T-helper 17 cell (primary cell): Measurements from ENCODE around the gene DIP2C. TPM values are rescaled to one million over a fixed set of nuclear protein-coding genes. Genes with fewer than 3 reads are reported as not detected.
"Not testable (repeated sequence)": the region's sequence is repeated elsewhere in the genome, so short reads cannot be mapped to it uniquely, and the experiment has no call there.

ENCODE experiments used
- ATAC-seq: fragments of 150-1000 bp; cut with Tn5 transposase; 2 replicates; pipeline ENCODE4 v1.10.0; 2021; ENCODE audit warnings: mild to moderate bottlenecking, moderate library complexity
- DNase-seq, 3 donors: peaks; one replicate each; pipeline versions ENCODE4 v3.0.0 to v3.0.0-alpha.2; 2020 to 2021
- H3K9me3 ChIP-seq: one replicate; pipeline ENCODE4 v1.7.0; 2013; ENCODE audit warnings: low read length, mild to moderate bottlenecking; ENCODE audit not compliant: control insufficient read depth, poor library complexity, severe bottlenecking
- H3K27ac Mint-ChIP-seq: one replicate; pipeline ENCODE4 v1.8.0; 2022; ENCODE audit warnings: mild to moderate bottlenecking, moderate library complexity, mixed read lengths
- H3K27me3 Mint-ChIP-seq: one replicate; pipeline ENCODE4 v1.8.0; 2022; ENCODE audit warnings: mixed read lengths
- H3K36me3 Mint-ChIP-seq: one replicate; pipeline ENCODE4 v1.8.0; 2022; ENCODE audit warnings: low read depth, mixed read lengths
- H3K4me1 Mint-ChIP-seq: one replicate; pipeline ENCODE4 v1.8.0; 2022; ENCODE audit warnings: mild to moderate bottlenecking, mixed read lengths
- H3K4me3 Mint-ChIP-seq: one replicate; pipeline ENCODE4 v1.8.0; 2022; ENCODE audit warnings: mild to moderate bottlenecking, moderate library complexity, mixed read lengths
- total RNA-seq, 4 donors: library from RNA in 2 of 4; stranded (reverse) in 2 of 4; gene quantifications; one replicate each; pipeline ENCODE4 v1.2.3 and lab custom pipeline; 2022 to 2026

Gene DIP2C
- total RNA-seq, 2 donors from 2014 or later = 4.1 to 6.0 TPM

- no peaks in the 10 kb centered on the region for H3K27me3 Mint-ChIP-seq
- no peaks in the 10 kb centered on the region for H3K9me3 ChIP-seq
- no peak for DNase-seq
- H3K27ac Mint-ChIP-seq = peak overlapping the region; percentile 9
- peaks cover 8% of the 10 kb centered on the region for H3K36me3 Mint-ChIP-seq
- no peak for ATAC-seq
- H3K4me1 Mint-ChIP-seq = peaks cover 9% of the 10 kb centered on the region
- H3K4me3 Mint-ChIP-seq = no peak overlapping the region
Measured at GRCh38 chr10:279232-279631, 410.2 kb downstream of the DIP2C start.

DNA sequence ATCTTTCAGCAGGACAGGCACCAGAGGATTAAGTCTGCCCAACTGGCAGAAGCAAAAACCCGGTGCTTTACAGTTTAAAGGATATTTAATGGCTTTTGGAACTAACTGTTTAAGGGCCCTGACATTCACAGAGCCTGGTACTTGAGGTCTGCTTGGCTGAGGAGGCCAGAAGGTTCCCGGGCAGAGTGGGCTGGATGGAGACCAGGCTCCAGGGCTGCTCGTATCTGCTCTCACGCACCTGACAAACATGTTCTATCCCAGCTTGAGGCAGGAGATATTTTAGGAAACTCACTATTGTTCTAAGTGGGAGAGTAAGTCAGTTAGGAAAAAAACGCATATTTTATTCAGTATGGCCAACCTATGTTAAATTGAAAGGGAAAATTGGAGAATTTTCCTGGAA, 410.8 kb downstream of the DIP2C start:
- H3K27me3 Mint-ChIP-seq = no peaks in the 10 kb centered on the region
- no peak for DNase-seq
- no peaks in the 10 kb centered on the region for H3K9me3 ChIP-seq
- peaks cover 4% of the 10 kb centered on the region for H3K4me1 Mint-ChIP-seq
- no peak for ATAC-seq
- H3K4me3 Mint-ChIP-seq = no peak overlapping the region
- H3K27ac Mint-ChIP-seq = no peak overlapping the region
- H3K36me3 Mint-ChIP-seq = peaks cover 8% of the 10 kb centered on the region

GRCh38 chr10:277963-278362, 411.5 kb downstream of the DIP2C start:
- H3K9me3 ChIP-seq = no peaks in the 10 kb centered on the region
- ATAC-seq = no peak
- H3K27ac Mint-ChIP-seq = no peak overlapping the region
- H3K36me3 Mint-ChIP-seq = peaks cover 7% of the 10 kb centered on the region
- DNase-seq = no peak
- peaks cover 2% of the 10 kb centered on the region for H3K4me1 Mint-ChIP-seq
- no peaks in the 10 kb centered on the region for H3K27me3 Mint-ChIP-seq
- H3K4me3 Mint-ChIP-seq = no peak overlapping the region

DNA sequence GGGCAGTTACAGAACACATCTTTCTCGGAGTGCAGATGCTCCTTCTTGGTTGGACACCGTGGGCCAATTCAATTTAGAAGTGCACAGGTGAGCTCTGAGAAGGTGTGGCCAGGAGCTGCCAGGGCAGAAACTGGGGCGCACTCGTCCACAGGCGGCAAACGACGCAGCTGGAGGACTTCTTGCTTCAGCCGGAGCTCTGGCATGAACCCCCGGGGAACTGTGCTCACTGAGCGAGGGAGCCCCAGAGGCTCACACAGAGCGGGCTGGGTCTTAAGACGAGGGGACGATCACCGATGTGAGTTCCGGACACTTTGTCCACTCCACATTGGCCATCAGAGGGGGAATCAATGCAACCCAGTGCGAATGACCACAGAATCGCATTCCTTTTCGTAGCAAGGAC, 413.8 kb downstream of the DIP2C start:
- H3K9me3 ChIP-seq = no peaks in the 10 kb centered on the region
- no peak overlapping the region for H3K4me3 Mint-ChIP-seq
- no peak overlapping the region for H3K27ac Mint-ChIP-seq
- peaks cover 4% of the 10 kb centered on the region for H3K36me3 Mint-ChIP-seq
- ATAC-seq (no peak), DNase-seq (no peak)
- H3K27me3 Mint-ChIP-seq = no peaks in the 10 kb centered on the region
- peaks cover 2% of the 10 kb centered on the region for H3K4me1 Mint-ChIP-seq

DNA sequence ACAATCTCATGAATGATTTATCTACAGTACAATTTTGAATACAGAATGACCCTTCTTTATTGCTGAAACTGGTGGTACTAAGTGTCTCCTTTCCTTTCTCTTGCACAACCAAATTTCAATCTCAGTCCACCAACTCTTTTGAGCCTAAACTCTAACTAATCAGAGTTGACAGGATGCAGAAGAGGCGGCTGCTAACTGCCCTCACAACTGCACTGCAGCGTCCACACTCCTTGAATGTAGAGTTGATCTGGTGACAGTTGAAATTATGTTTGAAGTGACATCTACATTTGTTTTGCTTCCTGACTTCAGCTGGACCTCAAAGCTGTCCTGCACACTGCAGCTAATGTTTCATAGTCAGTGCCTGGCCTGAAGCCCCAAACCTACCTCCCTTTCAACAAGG, 414.6 kb downstream of the DIP2C start:
- H3K4me3 Mint-ChIP-seq = no peak overlapping the region
- ATAC-seq = no peak
- no peaks in the 10 kb centered on the region for H3K9me3 ChIP-seq
- H3K36me3 Mint-ChIP-seq = peaks cover 4% of the 10 kb centered on the region
- H3K4me1 Mint-ChIP-seq = peaks cover 2% of the 10 kb centered on the region
- no peak overlapping the region for H3K27ac Mint-ChIP-seq
- no peaks in the 10 kb centered on the region for H3K27me3 Mint-ChIP-seq
- DNase-seq = no peak

DNA sequence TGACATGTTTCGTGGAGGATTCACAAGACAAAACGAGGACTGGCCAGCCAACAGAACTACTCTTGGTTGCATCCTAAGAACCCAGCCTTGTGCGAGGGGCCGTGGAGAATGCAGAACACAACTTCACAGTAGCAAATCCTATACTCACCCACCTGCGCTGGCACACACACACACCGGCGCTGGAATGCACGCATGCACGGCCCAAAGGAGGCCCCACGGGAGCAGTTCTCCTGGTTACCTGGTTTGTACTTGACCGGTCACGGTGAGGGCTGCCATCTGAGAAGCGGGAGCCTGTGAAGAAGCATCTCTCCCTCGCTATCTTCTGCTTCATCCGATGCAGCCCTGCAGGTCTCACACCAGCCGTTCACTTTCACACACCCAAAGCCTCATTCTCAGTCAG, 416.4 kb downstream of the DIP2C start:
- H3K36me3 Mint-ChIP-seq = peaks cover 4% of the 10 kb centered on the region
- ATAC-seq = no peak

DNA sequence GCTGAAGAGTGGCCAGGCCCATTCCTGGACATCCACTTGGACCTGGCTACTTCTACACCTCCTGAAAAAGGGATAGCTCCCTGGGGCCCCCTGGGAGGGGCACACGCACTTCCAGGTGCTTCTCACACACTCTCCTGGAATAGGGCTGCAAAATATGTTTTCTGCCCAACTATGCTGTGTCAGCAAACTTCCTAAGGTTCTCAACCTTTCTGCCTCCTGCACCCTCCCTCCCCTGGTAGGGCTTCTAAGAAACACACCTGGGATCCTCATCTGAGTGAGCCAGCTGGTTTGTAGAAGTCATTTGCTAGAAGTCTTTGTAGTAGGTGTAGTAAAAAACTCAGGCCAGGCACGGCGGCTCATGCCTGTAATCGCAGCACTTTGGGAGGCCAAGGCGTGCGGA, 417.7 kb downstream of the DIP2C start:
- Mint-ChIP-seq H3K4me1 (peaks cover 5% of the 10 kb centered on the region), H3K27me3 (peaks cover 4% of the 10 kb centered on the region), H3K4me3 (no peak overlapping the region), H3K27ac (no peak overlapping the region), H3K36me3 (no peaks in the 10 kb centered on the region)
- no peak for ATAC-seq
- DNase-seq = no peak
- H3K9me3 ChIP-seq = no peaks in the 10 kb centered on the region

More for the DNA sequence above, 416.4 kb downstream of the DIP2C start:
- Mint-ChIP-seq H3K4me3 (no peak overlapping the region), H3K4me1 (peaks cover 2% of the 10 kb centered on the region), H3K27ac (no peak overlapping the region), H3K27me3 (peaks cover under 1% of the 10 kb centered on the region)
- H3K9me3 ChIP-seq = no peaks in the 10 kb centered on the region
- DNase-seq = no peak

DNA sequence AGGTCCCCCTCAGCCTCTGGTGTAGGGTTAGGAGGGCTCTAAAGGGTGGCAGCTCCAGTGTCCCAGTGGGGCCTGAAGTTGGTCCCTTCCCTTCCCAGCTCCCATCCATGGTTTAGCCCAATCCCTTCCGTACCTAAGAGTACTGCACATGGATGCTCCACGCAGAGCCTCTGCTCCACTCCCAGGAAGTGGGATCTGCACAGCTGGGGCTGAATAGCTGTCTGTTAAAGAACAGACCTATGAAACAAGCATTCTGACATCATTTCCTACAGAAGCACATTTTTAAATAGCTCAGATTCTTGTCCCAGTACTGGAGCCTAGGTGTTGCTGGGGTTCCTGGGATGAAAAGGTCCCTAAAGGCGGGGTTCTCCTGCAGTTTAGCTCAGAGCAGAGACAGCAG, 418.3 kb downstream of the DIP2C start:
- H3K27ac Mint-ChIP-seq = no peak overlapping the region
- peaks cover 5% of the 10 kb centered on the region for H3K4me1 Mint-ChIP-seq
- no peak overlapping the region for H3K4me3 Mint-ChIP-seq

DNA sequence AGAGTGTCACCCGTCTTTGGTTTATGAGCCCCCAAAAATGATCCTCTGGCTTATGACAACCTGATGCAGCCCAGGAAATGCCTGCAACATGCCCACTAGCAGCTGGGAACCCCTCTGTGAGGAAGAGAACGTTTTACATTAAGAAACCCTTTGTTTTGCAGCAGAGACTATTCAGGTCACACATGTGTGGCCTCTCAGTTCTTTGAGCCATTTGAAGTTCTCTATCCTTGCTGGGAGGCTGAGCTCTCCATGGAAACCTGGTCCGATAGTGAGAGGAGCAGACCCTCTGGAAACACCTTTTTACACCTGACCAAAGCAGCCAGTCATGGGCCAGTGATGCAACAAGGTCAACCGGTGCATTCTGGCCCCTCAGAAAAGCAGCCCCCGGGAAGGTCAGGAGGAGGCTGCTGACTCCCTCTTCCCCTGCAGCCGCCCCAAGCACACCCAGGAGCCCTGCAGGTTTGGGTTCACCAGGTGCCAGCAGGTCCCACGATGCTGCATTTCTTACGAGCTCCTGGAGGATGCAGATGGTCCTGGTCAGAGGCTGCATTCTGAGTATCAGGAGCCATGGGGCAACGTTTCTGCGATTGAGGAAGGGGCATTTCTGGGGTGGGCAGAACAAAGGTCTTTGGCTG, 419.9 kb downstream of the DIP2C start:
- Mint-ChIP-seq H3K4me1 (peaks cover 5% of the 10 kb centered on the region), H3K27me3 (peaks cover 4% of the 10 kb centered on the region), H3K27ac (no peak overlapping the region), H3K36me3 (no peaks in the 10 kb centered on the region), H3K4me3 (no peak overlapping the region)
- no peaks in the 10 kb centered on the region for H3K9me3 ChIP-seq
- ATAC-seq (no peak), DNase-seq (no peak)

More for the DNA sequence above, 418.3 kb downstream of the DIP2C start:
- no peaks in the 10 kb centered on the region for H3K9me3 ChIP-seq
- ATAC-seq (no peak), DNase-seq (no peak)
- no peaks in the 10 kb centered on the region for H3K36me3 Mint-ChIP-seq
- peaks cover 4% of the 10 kb centered on the region for H3K27me3 Mint-ChIP-seq

DNA sequence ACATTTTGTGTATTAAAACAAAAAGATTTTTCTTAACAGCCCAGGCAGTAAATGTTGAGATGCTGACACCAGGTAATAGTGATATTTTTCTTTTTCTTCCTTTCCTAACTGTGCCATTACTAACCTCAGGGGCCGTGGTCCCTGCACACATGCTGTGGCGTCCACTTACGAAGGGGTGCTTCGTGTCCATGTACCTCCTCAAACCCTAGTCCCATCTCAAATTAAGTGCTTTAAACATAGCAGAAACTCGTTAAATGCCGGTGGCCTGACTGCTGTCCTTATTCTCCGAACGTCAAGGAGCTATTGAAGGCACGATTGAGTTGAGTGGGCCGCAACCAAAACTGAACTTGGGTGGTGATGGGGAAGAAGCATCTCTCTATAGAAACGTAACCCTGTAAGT, 421.8 kb downstream of the DIP2C start:
- Mint-ChIP-seq H3K4me1 (peaks cover 5% of the 10 kb centered on the region), H3K27me3 (peaks cover 4% of the 10 kb centered on the region), H3K27ac (no peak overlapping the region), H3K4me3 (no peak overlapping the region), H3K36me3 (no peaks in the 10 kb centered on the region)
- H3K9me3 ChIP-seq = no peaks in the 10 kb centered on the region
- no peak for ATAC-seq
- no peak for DNase-seq

- Mint-ChIP-seq H3K27ac (no peak overlapping the region), H3K4me1 (peaks cover 5% of the 10 kb centered on the region), H3K27me3 (peaks cover 4% of the 10 kb centered on the region), H3K36me3 (no peaks in the 10 kb centered on the region), H3K4me3 (no peak overlapping the region)
- ATAC-seq (no peak), DNase-seq (no peak)
- no peaks in the 10 kb centered on the region for H3K9me3 ChIP-seq
Measured at GRCh38 chr10:266974-267425, 422.5 kb downstream of the DIP2C start.

- H3K36me3 Mint-ChIP-seq, H3K9me3 ChIP-seq, H3K27me3 Mint-ChIP-seq, ATAC-seq, H3K27ac Mint-ChIP-seq, H3K4me3 Mint-ChIP-seq, H3K4me1 Mint-ChIP-seq, DNase-seq: not testable (repeated sequence)
Measured at GRCh38 chr10:265816-266588, 423.5 kb downstream of the DIP2C start.

GRCh38 chr10:265074-265440, 424.4 kb downstream of the DIP2C start:
- not testable (repeated sequence) for H3K27ac Mint-ChIP-seq, H3K4me1 Mint-ChIP-seq, DNase-seq, H3K36me3 Mint-ChIP-seq, ATAC-seq, H3K9me3 ChIP-seq, H3K4me3 Mint-ChIP-seq, H3K27me3 Mint-ChIP-seq
